GM18517 (cell line): ENCODE results near the gene POP4.

ENCODE experiments used
- ATAC-seq: cut with Tn5 transposase; IDR thresholded peaks from one replicate; pipeline ENCODE4 v1.9.1; 2021; ENCODE audit warnings: mild to moderate bottlenecking, moderate library complexity; ENCODE audit not compliant: unreplicated experiment

Gene POP4

GRCh38 chr19:29660835-29661234, 54.8 kb downstream of the POP4 start:
- ATAC-seq, result no peak

GRCh38 chr19:29662278-29662603, 56.2 kb downstream of the POP4 start:
- ATAC-seq, result no peak

GRCh38 chr19:29662604-29663404, 56.7 kb downstream of the POP4 start:
- ATAC-seq, result no peak

- ATAC-seq, result no peak
Measured at GRCh38 chr19:29663861-29664752, 58.0 kb downstream of the POP4 start.

GRCh38 chr19:29664753-29665214, 58.7 kb downstream of the POP4 start:
- ATAC-seq, result no peak

GRCh38 chr19:29665215-29665825, 59.2 kb downstream of the POP4 start, which contains the start of gene PLEKHF1:
PLEKHF1 (plus strand) TSS chr19:29665461; CDS start chr19:29673840, 8,379 bp downstream.
- ATAC-seq, result peak; percentile 76

GRCh38 chr19:29665826-29666577, 59.9 kb downstream of the POP4 start:
- no peak for ATAC-seq
